Stomach (tissue), 4 donors: ENCODE results near the gene VASP.

ENCODE experiments used
- EP300 ChIP-seq: sonication (generic); formaldehyde crosslinking; IDR thresholded peaks from one replicate; pipeline ENCODE4 v1.6.1; 2017; ENCODE audit warnings: antibody characterized with exemption
- POLR2AphosphoS5 ChIP-seq, 3 donors: sonication (generic); formaldehyde crosslinking; IDR thresholded peaks; one replicate each; pipeline ENCODE4 v1.6.1; 2016; ENCODE audit warnings: antibody characterized with exemption in 3 of 3
- TF ChIP-seq, protein P1 (sequence below), 7 experiments: fragments of 450-650 bp in 4 of 7; fragments of 200-600 bp in 3 of 7; sonication (generic) in 3 of 7; IDR thresholded peaks; one replicate each; pipeline ENCODE4 v1.5.1; 2016 to 2019; ENCODE audit warnings: antibody characterized with exemption in 7 of 7, control low read depth in 2 of 7, mild to moderate bottlenecking in 1 of 7

DNA sequence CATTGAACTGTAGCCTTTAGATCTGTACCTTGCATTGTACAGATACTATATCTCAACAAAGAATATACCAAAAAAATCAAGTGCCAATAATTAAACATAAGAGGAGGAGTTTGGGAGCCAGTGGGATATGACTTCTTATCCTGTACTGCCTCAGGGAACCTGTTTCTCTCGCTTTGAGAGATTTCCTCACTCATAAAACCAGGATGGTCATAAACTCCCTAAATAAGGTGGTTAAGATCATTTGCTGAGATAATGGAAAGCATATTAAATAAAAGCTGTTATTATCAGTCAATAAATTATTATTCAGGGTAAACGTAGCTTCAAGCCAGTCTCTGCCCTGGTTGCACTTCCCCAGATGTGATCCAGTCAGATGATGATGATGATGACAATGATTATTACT lies 60.3 kb downstream of the VASP start:
- TF ChIP-seq, protein P1, sequence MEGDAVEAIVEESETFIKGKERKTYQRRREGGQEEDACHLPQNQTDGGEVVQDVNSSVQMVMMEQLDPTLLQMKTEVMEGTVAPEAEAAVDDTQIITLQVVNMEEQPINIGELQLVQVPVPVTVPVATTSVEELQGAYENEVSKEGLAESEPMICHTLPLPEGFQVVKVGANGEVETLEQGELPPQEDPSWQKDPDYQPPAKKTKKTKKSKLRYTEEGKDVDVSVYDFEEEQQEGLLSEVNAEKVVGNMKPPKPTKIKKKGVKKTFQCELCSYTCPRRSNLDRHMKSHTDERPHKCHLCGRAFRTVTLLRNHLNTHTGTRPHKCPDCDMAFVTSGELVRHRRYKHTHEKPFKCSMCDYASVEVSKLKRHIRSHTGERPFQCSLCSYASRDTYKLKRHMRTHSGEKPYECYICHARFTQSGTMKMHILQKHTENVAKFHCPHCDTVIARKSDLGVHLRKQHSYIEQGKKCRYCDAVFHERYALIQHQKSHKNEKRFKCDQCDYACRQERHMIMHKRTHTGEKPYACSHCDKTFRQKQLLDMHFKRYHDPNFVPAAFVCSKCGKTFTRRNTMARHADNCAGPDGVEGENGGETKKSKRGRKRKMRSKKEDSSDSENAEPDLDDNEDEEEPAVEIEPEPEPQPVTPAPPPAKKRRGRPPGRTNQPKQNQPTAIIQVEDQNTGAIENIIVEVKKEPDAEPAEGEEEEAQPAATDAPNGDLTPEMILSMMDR (IDR thresholded peaks at IDR 0.05), result no peak
- TF ChIP-seq POLR2AphosphoS5 (IDR thresholded peaks at IDR 0.05) (no peak), EP300 (no peak)
